Raji (cell line): ENCODE data around the gene GIMD1.

ENCODE experiments used
- POLR2A ChIP-seq: IDR thresholded peaks from 2 replicates; pipeline ENCODE4 v1.6.1; 2011; ENCODE audit warnings: low read depth, low read length, control low read depth; ENCODE audit not compliant: insufficient read depth

GIMD1 gene

GRCh38 chr4:106368678-106369077 lies at the start of gene GIMD1:
Gene GIMD1 (minus strand): TSS chr4:106368778. CDS start chr4:106367435, 1,343 bp downstream.
- no peak for TF ChIP-seq POLR2A

GRCh38 chr4:106414366-106414765 lies 45.8 kb upstream of the GIMD1 start:
- no peak for TF ChIP-seq POLR2A

GRCh38 chr4:106409901-106410889 lies 41.6 kb upstream of the GIMD1 start:
- no peak for TF ChIP-seq POLR2A

GRCh38 chr4:106401157-106401556 lies 32.6 kb upstream of the GIMD1 start:
- TF ChIP-seq POLR2A = no peak

- no peak for TF ChIP-seq POLR2A
Measured at GRCh38 chr4:106395582-106395981, 27.0 kb upstream of the GIMD1 start.

- TF ChIP-seq POLR2A = no peak
Measured at GRCh38 chr4:106385853-106386393, 17.3 kb upstream of the GIMD1 start.

GRCh38 chr4:106384878-106385277 lies 16.3 kb upstream of the GIMD1 start:
- no peak for TF ChIP-seq POLR2A

- TF ChIP-seq POLR2A = no peak
Measured at GRCh38 chr4:106380179-106380578, 11.6 kb upstream of the GIMD1 start.

- no peak for TF ChIP-seq POLR2A
Measured at GRCh38 chr4:106373026-106373425, 4.4 kb upstream of the GIMD1 start.

GRCh38 chr4:106371161-106371560 lies 2.6 kb upstream of the GIMD1 start:
- TF ChIP-seq POLR2A = no peak

GRCh38 chr4:106370214-106370613 lies 1.6 kb upstream of the GIMD1 start:
- no peak for TF ChIP-seq POLR2A

- TF ChIP-seq POLR2A = no peak
Measured at GRCh38 chr4:106369456-106370060, 980 bp upstream of the GIMD1 start.

- no peak for TF ChIP-seq POLR2A
Measured at GRCh38 chr4:106367072-106367471, 1.5 kb downstream of the GIMD1 start.

GRCh38 chr4:106366026-106366425 lies 2.6 kb downstream of the GIMD1 start:
- TF ChIP-seq POLR2A = no peak

GRCh38 chr4:106365613-106366012 lies 3.0 kb downstream of the GIMD1 start:
- TF ChIP-seq POLR2A = no peak

GRCh38 chr4:106364282-106364681 lies 4.3 kb downstream of the GIMD1 start:
- TF ChIP-seq POLR2A = no peak
